ENCODE data around the gene MCU. TPM values are rescaled to one million over a fixed set of nuclear protein-coding genes. Genes with fewer than 3 reads are reported as not detected.

MCU gene
- total RNA-seq, 1 donor: 42.7 TPM

GRCh38 chr10:72818076-72818475, 126.1 kb downstream of the MCU start:
- no peak for TF ChIP-seq CTCF (IDR thresholded peaks at IDR 0.05; ENCODE audit: extremely low read depth, low read depth, low read length)
- Histone ChIP-seq H3K4me2 (ENCODE audit: insufficient read depth, low read length) (no peak overlapping the region), H3K36me3 (ENCODE audit: insufficient read depth, low read length) (no peaks in the 10 kb centered on the region), H3K27ac (ENCODE audit: low read depth, low read length) (no peak overlapping the region), H2AFZ (ENCODE audit: low read length) (no peak overlapping the region), H3K9me3 (ENCODE audit: low read depth, low read length) (no peaks in the 10 kb centered on the region), H3K79me2 (ENCODE audit: insufficient read depth, low read length) (peaks cover 14% of the 10 kb centered on the region), H3K4me3 (ENCODE audit: insufficient read depth, low read length) (no peak overlapping the region), H3K4me1 (ENCODE audit: insufficient read depth, low read length) (peaks cover 17% of the 10 kb centered on the region), H4K20me1 (ENCODE audit: insufficient read depth, low read length) (no peaks in the 10 kb centered on the region), H3K27me3 (ENCODE audit: insufficient read depth, low read length) (no peaks in the 10 kb centered on the region)
- DNase-seq (ENCODE audit: insufficient read length, low spot score, missing footprints): no peak

GRCh38 chr10:72819053-72819452, 127.1 kb downstream of the MCU start:
- Histone ChIP-seq H3K79me2 (ENCODE audit: insufficient read depth, low read length) (peaks cover 23% of the 10 kb centered on the region), H3K4me1 (ENCODE audit: insufficient read depth, low read length) (peaks cover 9% of the 10 kb centered on the region), H2AFZ (ENCODE audit: low read length) (no peak overlapping the region), H3K36me3 (ENCODE audit: insufficient read depth, low read length) (no peaks in the 10 kb centered on the region), H3K4me2 (ENCODE audit: insufficient read depth, low read length) (no peak overlapping the region), H3K27me3 (ENCODE audit: insufficient read depth, low read length) (no peaks in the 10 kb centered on the region), H3K9me3 (ENCODE audit: low read depth, low read length) (no peaks in the 10 kb centered on the region), H3K27ac (ENCODE audit: low read depth, low read length) (no peak overlapping the region), H4K20me1 (ENCODE audit: insufficient read depth, low read length) (no peaks in the 10 kb centered on the region), H3K4me3 (ENCODE audit: insufficient read depth, low read length) (no peak overlapping the region)
- DNase-seq (ENCODE audit: insufficient read length, low spot score, missing footprints): no peak
- no peak for TF ChIP-seq CTCF (IDR thresholded peaks at IDR 0.05; ENCODE audit: extremely low read depth, low read depth, low read length)

GRCh38 chr10:72821606-72822005, 129.7 kb downstream of the MCU start:
- Histone ChIP-seq H3K79me2 (ENCODE audit: insufficient read depth, low read length) (peaks cover 30% of the 10 kb centered on the region), H3K4me2 (ENCODE audit: insufficient read depth, low read length) (no peak overlapping the region), H3K27me3 (ENCODE audit: insufficient read depth, low read length) (no peaks in the 10 kb centered on the region), H3K9me3 (ENCODE audit: low read depth, low read length) (no peaks in the 10 kb centered on the region), H4K20me1 (ENCODE audit: insufficient read depth, low read length) (no peaks in the 10 kb centered on the region), H3K36me3 (ENCODE audit: insufficient read depth, low read length) (no peaks in the 10 kb centered on the region), H3K4me3 (ENCODE audit: insufficient read depth, low read length) (no peak overlapping the region), H2AFZ (ENCODE audit: low read length) (no peak overlapping the region), H3K27ac (ENCODE audit: low read depth, low read length) (no peak overlapping the region), H3K4me1 (ENCODE audit: insufficient read depth, low read length) (no peaks in the 10 kb centered on the region)
- DNase-seq (ENCODE audit: insufficient read length, low spot score, missing footprints): no peak
- TF ChIP-seq CTCF (IDR thresholded peaks at IDR 0.05; ENCODE audit: extremely low read depth, low read depth, low read length): no peak

- no peak overlapping the region for H3K4me3 ChIP-seq (ENCODE audit: insufficient read depth, low read length)
- no peaks in the 10 kb centered on the region for H3K4me1 ChIP-seq (ENCODE audit: insufficient read depth, low read length)
- peaks cover 27% of the 10 kb centered on the region for H3K79me2 ChIP-seq (ENCODE audit: insufficient read depth, low read length)
- H3K27ac ChIP-seq (ENCODE audit: low read depth, low read length): no peak overlapping the region
- H4K20me1 ChIP-seq (ENCODE audit: insufficient read depth, low read length): no peaks in the 10 kb centered on the region
- H2AFZ ChIP-seq (ENCODE audit: low read length): no peak overlapping the region
- no peak for TF ChIP-seq CTCF (IDR thresholded peaks at IDR 0.05; ENCODE audit: extremely low read depth, low read depth, low read length)
- no peak overlapping the region for H3K4me2 ChIP-seq (ENCODE audit: insufficient read depth, low read length)
- no peaks in the 10 kb centered on the region for H3K36me3 ChIP-seq (ENCODE audit: insufficient read depth, low read length)
- no peaks in the 10 kb centered on the region for H3K27me3 ChIP-seq (ENCODE audit: insufficient read depth, low read length)
- no peaks in the 10 kb centered on the region for H3K9me3 ChIP-seq (ENCODE audit: low read depth, low read length)
- DNase-seq (ENCODE audit: insufficient read length, low spot score, missing footprints): no peak
Measured at GRCh38 chr10:72822342-72822986, 130.5 kb downstream of the MCU start.

Data from osteoblast (primary cell).